Activated CD4-positive, CD25-positive, alpha-beta regulatory T cell treated with anti-CD3 and anti-CD28 coated beads, Interleukin-2, amount 50 U/mL, for 16 hours (primary cell): ENCODE data around the gene ZNF541.

ENCODE experiments used
- DNase-seq: peaks from one replicate; pipeline ENCODE4 v3.0.0-alpha.2; 2020; ENCODE audit warnings: low read depth, low spot score

Gene ZNF541

DNA sequence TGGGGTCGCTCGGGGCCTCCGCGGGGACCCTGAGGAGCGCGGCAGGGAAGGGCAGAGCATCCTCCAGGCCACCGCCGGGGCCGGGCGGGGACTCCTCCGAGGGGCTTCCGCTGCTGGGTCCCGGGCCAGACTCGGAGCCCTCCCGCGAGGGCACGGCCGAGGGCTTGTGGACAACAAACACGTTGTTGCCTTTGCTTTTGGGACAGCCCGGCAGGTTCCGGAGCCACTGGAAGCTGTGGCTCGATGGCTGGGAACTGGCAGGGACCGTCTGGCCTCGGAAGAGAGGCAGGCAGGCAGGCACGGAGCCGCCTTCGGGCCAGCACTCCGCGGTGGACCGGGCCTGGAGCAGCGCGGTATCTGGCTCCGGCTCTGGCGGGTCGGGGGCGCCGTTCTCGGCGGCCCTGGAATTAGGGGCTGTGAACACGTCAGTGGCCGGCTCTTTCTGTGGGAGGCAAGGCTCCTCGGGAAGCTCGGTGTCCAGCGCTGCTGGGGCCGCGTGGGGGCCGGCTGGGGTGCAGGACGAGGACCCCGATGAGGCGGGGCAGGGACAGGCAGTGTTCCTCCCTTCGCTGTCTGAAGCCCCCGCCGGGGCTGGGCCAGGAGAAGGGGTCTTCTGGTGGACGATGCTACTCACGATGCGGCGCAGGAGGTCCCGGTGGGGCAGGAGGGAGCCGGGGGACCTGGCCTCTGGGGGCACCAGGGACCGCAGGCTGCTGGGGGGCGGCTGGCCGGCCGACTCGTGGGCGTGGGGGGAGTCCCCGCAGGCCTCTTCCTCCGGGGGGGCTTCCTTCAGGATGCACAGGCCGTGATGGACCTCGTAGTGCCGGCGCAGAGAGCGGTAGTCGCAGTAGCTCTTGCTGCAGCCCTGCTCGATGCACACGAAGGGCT lies 27.6 kb downstream of the ZNF541 start:
- DNase-seq, result no peak

GRCh38 chr19:47544476-47544875 lies 28.5 kb downstream of the ZNF541 start:
- no peak for DNase-seq

DNA sequence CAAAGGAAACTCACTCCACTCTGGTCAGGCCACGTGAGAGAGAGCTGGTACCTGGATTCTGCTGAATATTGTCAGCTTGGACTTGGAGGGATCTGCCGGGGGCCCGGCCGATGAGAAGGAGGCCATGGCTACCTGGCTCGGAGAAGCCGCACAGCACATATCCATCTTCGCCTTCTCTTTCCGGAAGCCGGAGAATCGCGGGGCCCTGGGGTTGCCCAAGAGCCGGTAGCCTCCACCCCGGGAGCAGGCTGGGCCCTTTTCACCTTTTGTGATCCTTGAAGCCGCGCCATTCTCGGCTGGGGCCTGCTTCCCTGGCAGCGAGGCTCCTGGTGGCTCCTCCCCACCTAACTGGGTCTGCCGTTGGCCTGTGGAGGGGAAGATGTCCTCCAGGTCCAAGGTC lies 28.9 kb downstream of the ZNF541 start:
- no peak for DNase-seq

GRCh38 chr19:47542030-47542475 lies 30.9 kb downstream of the ZNF541 start:
- DNase-seq, result no peak

GRCh38 chr19:47541518-47541917 lies 31.4 kb downstream of the ZNF541 start:
- no peak for DNase-seq

DNA sequence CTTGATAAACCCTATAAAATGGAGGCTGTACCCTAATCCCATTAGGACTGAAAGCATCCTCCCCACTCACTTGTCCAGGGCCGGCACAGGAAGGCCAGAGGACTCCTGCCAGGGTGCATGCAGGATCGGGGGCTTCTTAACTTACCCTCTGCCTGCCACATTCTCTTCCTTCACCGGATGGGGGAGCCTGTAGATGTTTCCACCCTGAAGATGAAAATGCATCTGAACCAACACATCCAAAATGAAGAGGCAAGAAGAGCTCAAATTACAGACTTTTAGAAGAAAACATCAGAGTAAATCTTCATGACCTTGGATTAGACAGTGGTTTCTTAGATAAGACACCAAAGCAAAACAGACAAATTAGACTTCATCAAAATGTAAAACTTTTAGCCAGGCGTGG lies 32.2 kb downstream of the ZNF541 start:
- no peak for DNase-seq

DNA sequence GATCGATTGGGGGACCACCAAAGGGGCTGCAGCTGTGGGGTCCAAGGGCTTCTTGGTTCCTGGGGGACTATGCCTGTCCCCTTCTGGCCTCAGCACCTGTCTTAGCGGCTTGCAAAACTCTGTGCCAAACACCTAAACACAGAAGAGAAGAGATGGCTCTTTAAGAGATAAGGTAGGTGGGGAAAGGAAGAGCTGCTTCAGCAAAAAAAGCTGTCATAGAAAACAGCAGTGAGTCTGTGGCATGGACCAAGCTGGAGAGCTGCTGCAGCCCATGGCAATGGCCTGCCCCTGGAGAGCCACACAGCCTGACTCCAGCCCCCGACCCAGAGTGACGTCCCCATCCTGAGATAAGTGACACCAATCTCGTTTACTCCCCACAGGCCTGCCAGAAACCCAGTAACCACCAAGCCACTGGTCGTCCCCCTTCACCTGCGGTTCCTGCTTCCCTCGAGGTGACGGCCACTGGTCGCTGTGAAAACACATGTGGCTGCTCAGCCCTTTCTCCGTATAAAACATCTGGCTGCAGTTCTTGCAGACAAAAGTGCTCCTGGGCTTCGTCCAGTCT lies 33.1 kb downstream of the ZNF541 start:
- no peak for DNase-seq

GRCh38 chr19:47538812-47539211 lies 34.1 kb downstream of the ZNF541 start:
- no peak for DNase-seq

GRCh38 chr19:47537493-47537892 lies 35.5 kb downstream of the ZNF541 start:
- DNase-seq, result no peak

- no peak for DNase-seq
Observed at GRCh38 chr19:47534628-47535027, 38.3 kb downstream of the ZNF541 start.

DNA sequence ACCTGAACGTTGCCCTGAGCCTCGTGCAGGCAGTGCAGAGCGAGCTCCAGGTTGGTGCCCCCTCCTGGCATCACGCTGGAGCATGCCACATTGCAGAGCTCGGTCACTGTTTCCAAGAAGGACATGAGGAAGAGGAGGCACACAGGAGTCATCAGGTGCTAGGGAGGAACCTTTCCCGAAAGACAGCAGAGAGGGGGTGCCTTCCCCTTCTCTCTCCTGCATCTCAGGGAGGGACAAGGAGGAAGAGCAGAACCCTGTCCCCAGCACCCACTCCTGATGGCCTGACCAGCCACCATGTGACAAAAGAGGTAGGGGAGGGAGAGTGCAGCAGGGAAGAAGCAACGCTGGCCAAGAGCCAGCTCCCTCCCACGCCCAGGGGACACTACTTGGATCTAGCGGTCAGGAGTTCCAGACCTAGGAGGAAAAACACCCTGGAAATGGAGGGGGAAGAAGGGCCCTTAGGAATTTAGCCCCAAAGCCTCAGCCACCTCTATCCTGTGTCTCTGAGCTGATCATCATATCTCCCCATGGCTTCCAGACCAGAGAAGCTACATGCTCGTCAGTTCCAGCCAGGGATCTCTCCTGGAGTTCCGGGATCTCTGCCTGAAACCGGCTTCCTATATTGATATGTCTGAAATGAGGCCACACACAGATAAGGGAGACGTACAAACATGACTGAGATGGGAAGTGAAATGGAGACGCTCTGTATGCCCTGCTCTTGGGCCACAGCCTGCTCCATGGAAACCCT lies 41.1 kb downstream of the ZNF541 start:
- no peak for DNase-seq

DNA sequence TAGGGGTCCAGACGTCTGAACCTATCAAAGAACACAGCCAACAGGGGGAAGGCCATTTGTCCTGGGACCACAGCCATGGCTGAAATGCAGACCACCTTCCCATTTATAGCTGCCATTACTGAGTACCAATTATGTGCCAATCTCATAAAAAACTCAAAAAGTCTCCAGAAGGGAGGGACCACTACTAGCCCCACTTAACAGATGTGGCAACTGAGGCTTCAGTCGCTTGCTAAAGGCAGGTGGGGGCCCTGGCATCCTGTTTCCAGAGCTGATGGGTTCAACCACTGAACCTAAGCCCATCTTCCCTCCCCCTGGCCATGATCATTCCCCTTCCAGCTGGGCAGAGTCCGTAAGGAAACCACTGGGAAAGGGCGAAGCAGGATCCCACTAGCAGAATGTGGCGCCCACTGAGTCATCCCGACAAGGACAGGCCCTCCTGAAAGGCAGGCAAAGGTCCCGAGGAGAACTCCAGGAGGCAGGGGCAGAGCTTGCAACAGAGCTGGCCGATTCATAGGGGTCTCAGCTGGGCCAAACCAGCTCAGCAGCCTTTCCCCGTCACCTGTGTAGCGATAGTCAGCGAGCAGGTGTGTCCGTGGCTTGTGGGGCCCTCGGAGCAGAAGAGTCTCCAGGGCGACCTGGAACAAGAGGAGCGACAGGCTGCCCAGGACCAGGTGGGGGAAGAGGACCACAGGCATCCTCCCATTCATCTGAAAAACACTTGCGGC lies 43.8 kb downstream of the ZNF541 start:
- no peak for DNase-seq

DNA sequence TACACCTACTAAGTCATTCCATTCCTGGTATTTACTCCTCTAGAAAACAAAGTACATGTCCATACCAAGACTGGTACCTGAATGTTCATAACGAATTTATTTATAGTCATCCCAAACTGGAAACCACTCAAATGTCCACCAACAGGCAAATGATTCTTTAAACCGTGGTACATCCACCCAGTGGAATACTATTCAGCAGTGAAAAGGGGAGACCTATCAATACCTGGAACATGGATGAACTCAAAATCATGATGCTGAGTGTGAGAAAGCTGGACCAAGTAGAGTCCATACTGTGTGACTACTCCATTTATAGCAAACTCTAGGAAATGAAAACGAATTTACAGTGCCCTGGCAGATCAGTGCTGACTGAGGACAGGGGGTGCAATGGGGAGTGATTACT lies 46.1 kb downstream of the ZNF541 start:
- no peak for DNase-seq

DNA sequence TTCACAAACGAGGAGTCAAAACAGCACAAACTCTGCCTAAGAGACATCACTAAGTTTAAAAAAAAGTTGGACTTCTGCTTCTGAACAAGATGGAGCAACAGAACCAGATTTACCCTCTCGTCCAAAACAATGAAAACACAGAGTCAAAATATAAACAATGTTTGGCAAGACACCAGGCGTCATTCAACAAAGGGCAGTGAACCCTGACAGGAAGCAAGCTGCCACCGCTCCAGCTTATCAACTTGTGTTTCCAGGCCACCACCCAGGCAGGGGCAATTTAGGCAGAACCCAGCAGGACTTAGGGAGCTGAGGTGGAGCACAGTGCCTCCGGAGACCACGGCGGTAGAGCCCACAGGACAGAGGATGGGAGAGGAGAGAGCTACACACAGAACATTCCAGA lies 49.5 kb downstream of the ZNF541 start:
- no peak for DNase-seq
